ENCODE data around the gene ZSCAN12. TPM values are rescaled to one million over a fixed set of nuclear protein-coding genes. Genes with fewer than 3 reads are reported as not detected.

ZSCAN12 gene
- polyA plus RNA-seq, 1 donor (not counting 4 experiments of a cell fraction or from before 2014, with no cell fraction given) = 4.0 TPM

DNA sequence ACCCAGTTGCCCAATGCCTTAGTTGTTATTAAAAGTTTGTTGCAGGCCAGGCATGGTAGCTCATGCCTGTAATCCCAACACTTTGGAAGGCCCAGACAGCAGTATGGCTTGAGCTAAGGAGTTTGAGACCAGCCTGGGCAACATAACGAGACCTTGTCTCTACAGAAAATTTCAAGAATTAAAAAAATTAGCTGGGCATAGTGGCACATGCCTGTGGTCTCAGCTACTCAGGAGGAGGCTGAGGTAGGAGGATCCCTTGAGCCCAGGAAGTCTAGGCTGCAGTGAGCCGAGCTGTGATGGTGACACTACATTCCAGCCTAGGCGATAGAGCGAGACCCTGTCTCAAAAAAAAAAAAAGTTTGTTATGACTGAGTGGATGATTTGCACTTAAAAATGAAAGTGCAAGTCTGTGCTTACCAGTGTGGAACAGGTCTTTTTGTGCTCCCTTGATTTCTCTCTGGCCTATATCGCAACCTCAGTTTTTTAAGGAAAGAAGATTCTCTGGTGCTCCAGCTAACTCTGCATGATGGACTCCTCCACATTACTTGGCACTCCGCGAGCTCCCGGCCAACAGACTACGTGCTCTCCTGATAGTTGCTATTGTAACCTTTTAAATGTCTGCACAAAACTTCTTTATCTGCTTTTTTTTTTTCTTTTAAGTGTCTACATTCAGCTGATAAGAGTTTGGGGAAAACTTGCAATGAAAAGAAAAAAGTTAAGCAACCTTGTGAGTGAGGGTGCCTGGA lies 27.7 kb downstream of the ZSCAN12 start:
- TF ChIP-seq, protein P1, sequence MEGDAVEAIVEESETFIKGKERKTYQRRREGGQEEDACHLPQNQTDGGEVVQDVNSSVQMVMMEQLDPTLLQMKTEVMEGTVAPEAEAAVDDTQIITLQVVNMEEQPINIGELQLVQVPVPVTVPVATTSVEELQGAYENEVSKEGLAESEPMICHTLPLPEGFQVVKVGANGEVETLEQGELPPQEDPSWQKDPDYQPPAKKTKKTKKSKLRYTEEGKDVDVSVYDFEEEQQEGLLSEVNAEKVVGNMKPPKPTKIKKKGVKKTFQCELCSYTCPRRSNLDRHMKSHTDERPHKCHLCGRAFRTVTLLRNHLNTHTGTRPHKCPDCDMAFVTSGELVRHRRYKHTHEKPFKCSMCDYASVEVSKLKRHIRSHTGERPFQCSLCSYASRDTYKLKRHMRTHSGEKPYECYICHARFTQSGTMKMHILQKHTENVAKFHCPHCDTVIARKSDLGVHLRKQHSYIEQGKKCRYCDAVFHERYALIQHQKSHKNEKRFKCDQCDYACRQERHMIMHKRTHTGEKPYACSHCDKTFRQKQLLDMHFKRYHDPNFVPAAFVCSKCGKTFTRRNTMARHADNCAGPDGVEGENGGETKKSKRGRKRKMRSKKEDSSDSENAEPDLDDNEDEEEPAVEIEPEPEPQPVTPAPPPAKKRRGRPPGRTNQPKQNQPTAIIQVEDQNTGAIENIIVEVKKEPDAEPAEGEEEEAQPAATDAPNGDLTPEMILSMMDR (optimal IDR thresholded peaks at IDR 0.05 in 1 of 3, IDR thresholded peaks at IDR 0.05 in 1 of 3, conservative IDR thresholded peaks at IDR 0.05 in 1 of 3; ENCODE audit: extremely low read depth in 1 of 3, insufficient read depth in 2 of 3, low read length in 3 of 3) = no peak
- no peak overlapping the region for H3K4me2 ChIP-seq (ENCODE audit: control insufficient read depth, extremely low read depth, insufficient read depth, low read depth, low read length)
- H4K20me1 ChIP-seq (ENCODE audit: control insufficient read depth, extremely low read depth, insufficient read depth, low read length) = no peaks in the 10 kb centered on the region
- H3K79me2 ChIP-seq (ENCODE audit: control insufficient read depth, insufficient read depth, low read length) = no peaks in the 10 kb centered on the region
- H3K4me3 ChIP-seq (ENCODE audit: control insufficient read depth in 2 of 3, extremely low read depth in 1 of 3, insufficient read depth in 2 of 3, low read depth in 1 of 3, low read length in 3 of 3) = no peak overlapping the region
- H2AFZ ChIP-seq (ENCODE audit: control insufficient read depth, low read length) = no peak overlapping the region
- no peak overlapping the region for H3K27ac ChIP-seq (ENCODE audit: control insufficient read depth, insufficient read depth, low read length)
- H3K9me1 ChIP-seq (ENCODE audit: control insufficient read depth, extremely low read depth, insufficient read depth, low read length) = no peaks in the 10 kb centered on the region
- no peaks in the 10 kb centered on the region for H3K9me3 ChIP-seq (ENCODE audit: control insufficient read depth, low read depth, low read length)
- H3K27me3 ChIP-seq (ENCODE audit: control insufficient read depth, extremely low read depth, insufficient read depth, low read length) = no peaks in the 10 kb centered on the region
- H3K9ac ChIP-seq (ENCODE audit: control insufficient read depth, extremely low read depth, insufficient read depth, low read length) = no peak overlapping the region
- DNase-seq (ENCODE audit: low read depth, low spot score) (no peak), FAIRE-seq (no peak)
- no peaks in the 10 kb centered on the region for H3K36me3 ChIP-seq (ENCODE audit: control insufficient read depth in 2 of 2, extremely low read depth in 1 of 2, insufficient read depth in 2 of 2, low read length in 2 of 2)
- no peaks in the 10 kb centered on the region for H3K4me1 ChIP-seq (ENCODE audit: control insufficient read depth, extremely low read depth, insufficient read depth, low read length)
- dilution Hi-C loops (cut with MboI; ENCODE audit: extremely low pct_ligation_motif_present, low sequenced_read_pairs) = no loop called here

DNA sequence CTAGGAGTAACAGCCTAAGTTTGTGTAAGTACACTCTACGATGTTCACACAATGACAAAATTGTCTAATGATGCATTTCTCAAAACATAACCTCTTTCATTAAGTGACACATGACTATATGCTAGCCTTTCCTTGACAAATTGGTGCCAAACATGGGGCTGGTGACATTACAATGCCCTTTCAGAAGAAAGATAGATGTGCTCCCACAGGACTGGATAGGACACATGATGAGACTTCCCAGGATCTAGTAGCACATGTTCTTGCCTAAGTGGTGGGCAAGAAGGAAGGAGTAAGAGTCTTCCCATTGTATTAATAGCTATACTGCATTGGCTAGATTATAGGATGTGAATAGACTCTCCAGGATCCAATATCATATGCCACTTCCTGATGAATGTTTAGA lies 28.3 kb downstream of the ZSCAN12 start:
- FAIRE-seq (no peak), DNase-seq (ENCODE audit: low read depth, low spot score) (no peak)
- Histone ChIP-seq H3K27me3 (ENCODE audit: control insufficient read depth, extremely low read depth, insufficient read depth, low read length) (no peaks in the 10 kb centered on the region), H3K36me3 (ENCODE audit: control insufficient read depth in 2 of 2, extremely low read depth in 1 of 2, insufficient read depth in 2 of 2, low read length in 2 of 2) (peaks cover 0 to 1% of the 10 kb centered on the region in 2 experiments), H3K4me3 (ENCODE audit: control insufficient read depth in 2 of 3, extremely low read depth in 1 of 3, insufficient read depth in 2 of 3, low read depth in 1 of 3, low read length in 3 of 3) (no peak overlapping the region), H3K4me2 (ENCODE audit: control insufficient read depth, extremely low read depth, insufficient read depth, low read depth, low read length) (no peak overlapping the region), H3K27ac (ENCODE audit: control insufficient read depth, insufficient read depth, low read length) (no peak overlapping the region), H4K20me1 (ENCODE audit: control insufficient read depth, extremely low read depth, insufficient read depth, low read length) (no peaks in the 10 kb centered on the region), H3K9me1 (ENCODE audit: control insufficient read depth, extremely low read depth, insufficient read depth, low read length) (no peaks in the 10 kb centered on the region), H3K9me3 (ENCODE audit: control insufficient read depth, low read depth, low read length) (no peaks in the 10 kb centered on the region), H3K4me1 (ENCODE audit: control insufficient read depth, extremely low read depth, insufficient read depth, low read length) (no peaks in the 10 kb centered on the region), H3K79me2 (ENCODE audit: control insufficient read depth, insufficient read depth, low read length) (no peaks in the 10 kb centered on the region), H2AFZ (ENCODE audit: control insufficient read depth, low read length) (no peak overlapping the region), H3K9ac (ENCODE audit: control insufficient read depth, extremely low read depth, insufficient read depth, low read length) (no peak overlapping the region)
- TF ChIP-seq, protein P1 (optimal IDR thresholded peaks at IDR 0.05 in 1 of 3, IDR thresholded peaks at IDR 0.05 in 1 of 3, conservative IDR thresholded peaks at IDR 0.05 in 1 of 3; ENCODE audit: extremely low read depth in 1 of 3, insufficient read depth in 2 of 3, low read length in 3 of 3) = no peak
- TF ChIP-seq EZH2 (IDR thresholded peaks at IDR 0.05; ENCODE audit: low read length) = no peak
- dilution Hi-C loops (cut with MboI; ENCODE audit: extremely low pct_ligation_motif_present, low sequenced_read_pairs) = no loop called here

Data from keratinocyte (primary cell).